ENCODE data around the gene RILP.

Gene RILP

GRCh38 chr17:1624650-1625049 is 25.0 kb downstream of the RILP start:
- H3K79me2 ChIP-seq (ENCODE audit: low read length), result no peaks in the 10 kb centered on the region
- H3K4me3 ChIP-seq (ENCODE audit: low read length), result no peak overlapping the region
- H2AFZ ChIP-seq (ENCODE audit: low read depth, low read length), result no peak overlapping the region
- no peak overlapping the region for H3K9ac ChIP-seq (ENCODE audit: low read length)
- TF ChIP-seq EZH2phosphoT487 (IDR thresholded peaks at IDR 0.05; ENCODE audit: low read depth) (no peak), CTCF (IDR thresholded peaks at IDR 0.05; ENCODE audit: low read depth, low read length) (no peak)
- H3K9me3 ChIP-seq (ENCODE audit: insufficient read depth, low read length), result no peaks in the 10 kb centered on the region
- H4K20me1 ChIP-seq (ENCODE audit: insufficient read depth, low read length), result no peaks in the 10 kb centered on the region
- H3K27me3 ChIP-seq (ENCODE audit: low read depth, low read length), result no peaks in the 10 kb centered on the region
- no peaks in the 10 kb centered on the region for H3K36me3 ChIP-seq (replicated peaks; ENCODE audit: low read depth, low read length)
- no peak overlapping the region for H3K27ac ChIP-seq (ENCODE audit: low read length)
- no peak overlapping the region for H3K4me2 ChIP-seq (ENCODE audit: low read length)
- peaks cover 9% of the 10 kb centered on the region for H3K4me1 ChIP-seq (ENCODE audit: low read length)

GRCh38 chr17:1623057-1623630 is 26.5 kb downstream of the RILP start:
- Histone ChIP-seq H3K36me3 (replicated peaks; ENCODE audit: low read depth, low read length) (no peaks in the 10 kb centered on the region), H3K27me3 (ENCODE audit: low read depth, low read length) (no peaks in the 10 kb centered on the region), H2AFZ (ENCODE audit: low read depth, low read length) (no peak overlapping the region), H3K4me1 (ENCODE audit: low read length) (peaks cover 9% of the 10 kb centered on the region), H3K27ac (ENCODE audit: low read length) (no peak overlapping the region), H3K4me3 (ENCODE audit: low read length) (no peak overlapping the region), H4K20me1 (ENCODE audit: insufficient read depth, low read length) (no peaks in the 10 kb centered on the region), H3K4me2 (ENCODE audit: low read length) (no peak overlapping the region), H3K9ac (ENCODE audit: low read length) (no peak overlapping the region), H3K79me2 (ENCODE audit: low read length) (no peaks in the 10 kb centered on the region), H3K9me3 (ENCODE audit: insufficient read depth, low read length) (no peaks in the 10 kb centered on the region)
- TF ChIP-seq CTCF (IDR thresholded peaks at IDR 0.05; ENCODE audit: low read depth, low read length) (no peak), EZH2phosphoT487 (IDR thresholded peaks at IDR 0.05; ENCODE audit: low read depth) (no peak)

- Histone ChIP-seq H3K4me3 (ENCODE audit: low read length) (no peak overlapping the region), H3K9me3 (ENCODE audit: insufficient read depth, low read length) (no peaks in the 10 kb centered on the region), H3K4me2 (ENCODE audit: low read length) (no peak overlapping the region), H3K27ac (ENCODE audit: low read length) (no peak overlapping the region), H3K27me3 (ENCODE audit: low read depth, low read length) (no peaks in the 10 kb centered on the region), H4K20me1 (ENCODE audit: insufficient read depth, low read length) (no peaks in the 10 kb centered on the region), H3K4me1 (ENCODE audit: low read length) (no peaks in the 10 kb centered on the region), H2AFZ (ENCODE audit: low read depth, low read length) (no peak overlapping the region), H3K79me2 (ENCODE audit: low read length) (no peaks in the 10 kb centered on the region), H3K36me3 (replicated peaks; ENCODE audit: low read depth, low read length) (no peaks in the 10 kb centered on the region), H3K9ac (ENCODE audit: low read length) (no peak overlapping the region)
- no peak for TF ChIP-seq EZH2phosphoT487 (IDR thresholded peaks at IDR 0.05; ENCODE audit: low read depth)
- no peak for TF ChIP-seq CTCF (IDR thresholded peaks at IDR 0.05; ENCODE audit: low read depth, low read length)
These were observed 28.3 kb downstream of the RILP start for GRCh38 chr17:1621273-1621954.

GRCh38 chr17:1620486-1620885 is 29.2 kb downstream of the RILP start:
- H3K36me3 ChIP-seq (replicated peaks; ENCODE audit: low read depth, low read length), result no peaks in the 10 kb centered on the region
- no peaks in the 10 kb centered on the region for H3K9me3 ChIP-seq (ENCODE audit: insufficient read depth, low read length)
- TF ChIP-seq CTCF (IDR thresholded peaks at IDR 0.05; ENCODE audit: low read depth, low read length) (no peak), EZH2phosphoT487 (IDR thresholded peaks at IDR 0.05; ENCODE audit: low read depth) (no peak)
- no peak overlapping the region for H3K27ac ChIP-seq (ENCODE audit: low read length)
- H3K27me3 ChIP-seq (ENCODE audit: low read depth, low read length), result no peaks in the 10 kb centered on the region
- no peaks in the 10 kb centered on the region for H3K79me2 ChIP-seq (ENCODE audit: low read length)
- H4K20me1 ChIP-seq (ENCODE audit: insufficient read depth, low read length), result no peaks in the 10 kb centered on the region
- no peak overlapping the region for H3K9ac ChIP-seq (ENCODE audit: low read length)
- H3K4me3 ChIP-seq (ENCODE audit: low read length), result no peak overlapping the region
- H3K4me2 ChIP-seq (ENCODE audit: low read length), result no peak overlapping the region
- H2AFZ ChIP-seq (ENCODE audit: low read depth, low read length), result no peak overlapping the region
- H3K4me1 ChIP-seq (ENCODE audit: low read length), result no peaks in the 10 kb centered on the region
